ENCODE measurements around the gene CTDSPL.
"Not testable (repeated sequence)": the region's sequence is repeated elsewhere in the genome, so short reads cannot be mapped to it uniquely, and the experiment has no call there.

CTDSPL gene

GRCh38 chr3:37971467-37971866, 109.8 kb downstream of the CTDSPL start:
- H3K27ac ChIP-seq = no peak overlapping the region
- intact Hi-C loops (cut with DNase I; ENCODE audit: low total_unique reads) = no loop called here
- H3K9me3 ChIP-seq = no peaks in the 10 kb centered on the region

GRCh38 chr3:37972056-37972455, 110.4 kb downstream of the CTDSPL start:
- peak in 1 of 2 donors; percentile 51 for DNase-seq
- H3K27me3 ChIP-seq; intact Hi-C loops (cut with DNase I; ENCODE audit: low total_unique reads); H3K9me3 ChIP-seq; H3K27ac ChIP-seq; H3K4me3 ChIP-seq: not testable (repeated sequence)
- Histone ChIP-seq H3K36me3 (peaks cover 36 to 77% (median 51%) of the 10 kb centered on the region in 3 donors), H3K4me1 (peaks cover 0 to 16% (median under 1%) of the 10 kb centered on the region in 4 donors)

More at GRCh38 chr3:37971467-37971866, 109.8 kb downstream of the CTDSPL start:
- Histone ChIP-seq H3K4me3 (no peak overlapping the region), H3K27me3 (no peaks in the 10 kb centered on the region), H3K4me1 (peaks cover 0 to 18% (median 2%) of the 10 kb centered on the region in 4 donors), H3K36me3 (peaks cover 31 to 72% (median 47%) of the 10 kb centered on the region in 3 donors)
- TF ChIP-seq CTCF (IDR thresholded peaks at IDR 0.05) = no peak
- DNase-seq = peak in 1 of 2 donors; percentile 45

GRCh38 chr3:37973246-37974054, 111.8 kb downstream of the CTDSPL start:
- Histone ChIP-seq H3K9me3 (no peaks in the 10 kb centered on the region), H3K36me3 (peaks cover 36 to 85% (median 51%) of the 10 kb centered on the region in 3 donors), H3K4me3 (no peak overlapping the region), H3K4me1 (peaks cover 0 to 11% (median 0%) of the 10 kb centered on the region in 4 donors), H3K27ac (no peak overlapping the region), H3K27me3 (no peaks in the 10 kb centered on the region)
- no peak for TF ChIP-seq CTCF (IDR thresholded peaks at IDR 0.05)
- peak in 1 of 2 donors; percentile 40 for DNase-seq
- intact Hi-C loops (cut with DNase I; ENCODE audit: low total_unique reads) = no loop called here

- Histone ChIP-seq H3K4me1 (peaks cover 0 to 6% (median 0%) of the 10 kb centered on the region in 4 donors), H3K27me3 (no peaks in the 10 kb centered on the region), H3K9me3 (no peaks in the 10 kb centered on the region), H3K4me3 (no peak overlapping the region), H3K36me3 (peaks cover 36 to 80% (median 51%) of the 10 kb centered on the region in 3 donors), H3K27ac (no peak overlapping the region)
- intact Hi-C loops (cut with DNase I; ENCODE audit: low total_unique reads) = no loop called here
- DNase-seq = peak; percentile 66 to 70
- TF ChIP-seq CTCF (IDR thresholded peaks at IDR 0.05) = peak; percentile 55 to 66
Measured at GRCh38 chr3:37974121-37975083, 112.7 kb downstream of the CTDSPL start.

GRCh38 chr3:37979541-37980461, 118.1 kb downstream of the CTDSPL start:
- Histone ChIP-seq H3K27me3 (no peaks in the 10 kb centered on the region), H3K4me3 (no peak overlapping the region), H3K36me3 (peaks cover 45 to 75% (median 52%) of the 10 kb centered on the region in 3 donors), H3K27ac (no peak overlapping the region), H3K9me3 (no peaks in the 10 kb centered on the region), H3K4me1 (no peaks in the 10 kb centered on the region)
- DNase-seq = no peak
- TF ChIP-seq CTCF (IDR thresholded peaks at IDR 0.05) = no peak
- intact Hi-C loops (cut with DNase I; ENCODE audit: low total_unique reads) = no loop called here

Data from tibial artery (tissue), 4 donors.